Kidney capillary endothelial cell (primary cell): ENCODE results near the gene RPS13.
"Not testable (repeated sequence)": the region's sequence is repeated elsewhere in the genome, so short reads cannot be mapped to it uniquely, and the experiment has no call there.

Experiments used
- DNase-seq: peaks from one replicate; pipeline ENCODE4 v3.0.0-alpha.2; 2018; ENCODE audit warnings: low spot score

Gene RPS13

DNA sequence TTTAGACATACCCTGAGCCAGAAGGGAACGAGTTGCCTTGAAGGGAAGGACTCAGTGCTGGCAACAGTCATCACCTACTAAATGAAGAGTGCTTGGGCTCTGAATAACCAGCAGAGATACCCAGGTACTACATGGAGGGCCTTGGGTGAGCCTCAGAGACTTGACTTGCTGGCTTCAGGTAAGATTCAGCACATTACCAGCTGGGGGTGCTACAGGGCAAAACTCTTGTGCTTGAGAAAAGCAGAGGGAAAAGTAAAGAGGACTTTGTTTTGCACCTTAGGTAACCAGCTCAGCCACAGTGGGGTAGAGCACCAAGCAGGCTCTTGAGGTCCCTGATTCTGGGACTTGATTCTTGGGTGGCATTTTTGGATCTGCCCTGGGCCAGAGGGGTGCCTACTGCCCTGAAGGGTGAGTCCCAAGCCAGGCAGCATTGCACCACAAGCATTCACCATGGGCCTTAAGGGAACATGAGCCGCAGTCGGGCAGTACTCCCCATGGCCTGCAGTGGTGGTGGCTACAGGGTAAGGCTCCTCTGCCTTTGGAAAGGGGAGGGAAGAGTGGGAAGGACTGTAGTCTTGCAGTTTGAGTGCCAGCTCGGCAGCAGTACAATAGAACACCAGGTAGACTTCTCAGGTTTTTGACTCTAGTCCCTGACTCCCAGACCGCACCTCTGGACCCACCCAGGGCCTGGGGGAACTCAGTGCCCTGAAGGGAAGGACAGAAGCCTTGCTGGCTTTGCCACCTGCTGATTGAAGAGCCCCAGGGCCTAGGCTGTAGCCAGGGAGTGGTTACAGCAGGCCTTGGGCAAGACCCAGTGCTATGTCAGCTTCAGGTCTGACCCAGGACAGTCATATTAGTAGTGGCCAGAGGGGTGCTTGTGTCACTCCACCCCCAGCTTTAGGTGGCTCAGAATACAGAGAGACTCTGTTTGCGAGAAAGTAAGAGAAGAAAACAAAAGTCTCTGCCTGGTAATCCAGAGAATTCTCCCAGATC is 40.5 kb downstream of the RPS13 start:
- DNase-seq, result no peak

DNA sequence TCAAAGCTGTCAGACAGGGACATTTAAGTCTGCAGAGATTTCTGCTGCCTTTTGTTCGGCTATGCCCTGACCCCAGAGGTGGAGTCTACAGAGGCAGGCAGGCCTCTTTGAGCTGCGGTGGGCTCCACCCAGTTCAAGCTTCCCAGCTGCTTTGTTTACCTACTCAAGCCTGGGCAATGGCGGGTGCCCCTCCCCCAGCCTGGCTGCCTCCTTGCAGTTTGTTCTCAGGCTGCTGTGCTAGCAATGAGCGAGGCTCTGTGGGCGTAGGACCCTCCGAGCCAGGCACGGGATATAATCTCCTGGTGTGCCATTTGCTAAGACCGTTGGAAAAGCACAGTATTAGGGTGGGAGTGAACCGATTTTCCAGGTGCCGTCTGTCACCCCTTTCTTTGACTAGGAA is 43.4 kb downstream of the RPS13 start:
- not testable (repeated sequence) for DNase-seq

DNA sequence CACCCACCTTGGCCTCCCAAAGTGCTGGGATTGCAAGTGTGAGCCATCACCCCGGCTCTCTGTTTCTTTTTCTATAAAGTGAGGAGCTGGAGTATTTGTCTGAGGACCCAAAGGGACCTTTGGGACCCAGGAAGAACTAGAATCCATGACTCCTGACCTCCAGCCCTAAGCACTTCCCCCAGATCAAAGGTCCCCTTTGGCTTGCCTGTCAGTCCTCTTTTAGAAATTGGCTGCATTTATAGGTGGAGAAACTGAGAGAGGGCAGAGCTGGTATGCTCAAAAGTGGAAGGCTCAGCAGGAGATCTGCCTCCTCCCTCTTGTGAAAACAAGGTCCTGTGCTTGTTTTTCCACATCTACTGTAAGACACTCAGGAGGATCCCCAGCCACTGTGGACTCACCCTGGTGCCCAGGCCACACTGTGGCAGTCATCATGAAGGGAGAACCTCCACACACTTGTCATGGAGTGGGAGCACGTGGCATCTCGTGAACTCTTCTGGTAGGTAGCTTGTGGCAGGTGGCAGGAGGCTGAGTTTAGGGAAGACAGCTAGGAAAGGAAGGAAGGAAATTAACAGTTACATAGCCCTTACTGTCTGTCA is 50.9 kb downstream of the RPS13 start:
- DNase-seq, result no peak

DNA sequence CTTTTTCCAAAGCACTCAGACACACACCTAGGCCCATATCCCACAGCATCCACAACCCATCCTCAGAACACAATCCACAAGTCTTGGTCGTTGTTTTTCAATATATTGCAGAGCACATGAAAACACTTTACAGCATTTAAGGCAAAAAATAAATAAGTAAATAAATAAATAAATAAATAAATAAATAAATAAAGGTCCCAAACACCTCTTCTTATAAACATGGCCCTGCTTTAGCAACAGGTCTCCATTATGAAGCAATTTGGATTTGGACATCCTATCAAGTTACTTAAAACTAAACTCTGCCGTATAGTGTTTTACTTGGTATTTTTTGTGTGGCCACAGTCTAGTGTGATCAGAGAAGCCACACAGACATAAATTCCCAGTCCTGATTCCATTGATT is 52.5 kb downstream of the RPS13 start:
- DNase-seq, result no peak
